ENCODE results near the gene NDFIP2. TPM values are rescaled to one million over a fixed set of nuclear protein-coding genes. Genes with fewer than 3 reads are reported as not detected.

The NDFIP2 gene
- polyA plus RNA-seq, 1 donor (not counting 4 experiments of a cell fraction or from before 2014, with no cell fraction given), result 244 TPM

DNA sequence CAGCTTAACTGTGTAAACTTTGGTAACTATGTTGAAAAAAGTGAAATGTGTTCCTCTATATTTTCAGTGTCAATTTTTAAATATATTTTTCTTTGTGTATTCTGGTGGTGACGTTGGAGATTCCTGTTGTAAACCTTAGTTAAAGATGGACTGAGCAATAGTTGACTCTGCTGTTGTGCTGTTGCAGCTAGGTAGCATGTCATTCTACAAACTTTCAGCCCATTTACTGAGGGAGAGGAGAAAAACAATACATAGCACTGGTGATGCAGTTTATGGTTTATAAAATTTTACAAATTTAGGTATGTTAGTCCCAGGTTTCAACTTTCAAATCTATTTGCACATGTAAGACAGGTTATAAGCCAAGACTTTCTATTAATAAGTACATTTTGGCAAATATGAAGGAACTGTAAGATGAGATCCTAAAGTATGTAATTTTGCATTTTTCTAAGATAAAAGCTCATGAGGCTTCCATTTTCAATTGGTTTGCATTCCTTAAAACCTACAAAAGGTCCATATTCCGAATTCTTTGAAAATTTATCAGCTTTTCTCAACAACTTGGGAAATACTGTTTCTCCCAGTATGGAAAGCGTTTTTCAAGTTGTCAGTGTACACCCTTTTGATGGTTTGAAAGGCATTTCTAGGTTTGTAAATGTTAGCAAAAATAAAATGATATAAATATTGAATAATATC lies 1.5 kb downstream of the NDFIP2 start:
- H3K4me2 ChIP-seq (ENCODE audit: control insufficient read depth, extremely low read depth, insufficient read depth, low read depth, low read length), result peak overlapping the region; percentile 81
- H3K79me2 ChIP-seq (ENCODE audit: control insufficient read depth, insufficient read depth, low read length), result peaks cover 57% of the 10 kb centered on the region
- DNase-seq (ENCODE audit: low read depth, low spot score) (no peak), FAIRE-seq (no peak)
- no peaks in the 10 kb centered on the region for H3K9me1 ChIP-seq (ENCODE audit: control insufficient read depth, extremely low read depth, insufficient read depth, low read length)
- H3K4me3 ChIP-seq (ENCODE audit: control insufficient read depth in 2 of 3, extremely low read depth in 1 of 3, insufficient read depth in 2 of 3, low read depth in 1 of 3, low read length in 3 of 3), result peak overlapping the region; percentile 89 to 95 (median 89)
- peaks cover 0 to 1% of the 10 kb centered on the region in 2 experiments for H3K36me3 ChIP-seq (ENCODE audit: control insufficient read depth in 2 of 2, extremely low read depth in 1 of 2, insufficient read depth in 2 of 2, low read length in 2 of 2)
- peak overlapping the region; percentile 96 for H3K27ac ChIP-seq (ENCODE audit: control insufficient read depth, insufficient read depth, low read length)
- H4K20me1 ChIP-seq (ENCODE audit: control insufficient read depth, extremely low read depth, insufficient read depth, low read length), result no peaks in the 10 kb centered on the region
- H2AFZ ChIP-seq (ENCODE audit: control insufficient read depth, low read length), result no peak overlapping the region
- peak overlapping the region; percentile 98 for H3K9ac ChIP-seq (ENCODE audit: control insufficient read depth, extremely low read depth, insufficient read depth, low read length)
- dilution Hi-C loops (cut with MboI; ENCODE audit: extremely low pct_ligation_motif_present, low sequenced_read_pairs), result no loop called here
- peaks cover 49% of the 10 kb centered on the region for H3K4me1 ChIP-seq (ENCODE audit: control insufficient read depth, extremely low read depth, insufficient read depth, low read length)
- no peaks in the 10 kb centered on the region for H3K9me3 ChIP-seq (ENCODE audit: control insufficient read depth, low read depth, low read length)
- TF ChIP-seq EZH2 (IDR thresholded peaks at IDR 0.05; ENCODE audit: low read length), result no peak
- TF ChIP-seq, protein P1, sequence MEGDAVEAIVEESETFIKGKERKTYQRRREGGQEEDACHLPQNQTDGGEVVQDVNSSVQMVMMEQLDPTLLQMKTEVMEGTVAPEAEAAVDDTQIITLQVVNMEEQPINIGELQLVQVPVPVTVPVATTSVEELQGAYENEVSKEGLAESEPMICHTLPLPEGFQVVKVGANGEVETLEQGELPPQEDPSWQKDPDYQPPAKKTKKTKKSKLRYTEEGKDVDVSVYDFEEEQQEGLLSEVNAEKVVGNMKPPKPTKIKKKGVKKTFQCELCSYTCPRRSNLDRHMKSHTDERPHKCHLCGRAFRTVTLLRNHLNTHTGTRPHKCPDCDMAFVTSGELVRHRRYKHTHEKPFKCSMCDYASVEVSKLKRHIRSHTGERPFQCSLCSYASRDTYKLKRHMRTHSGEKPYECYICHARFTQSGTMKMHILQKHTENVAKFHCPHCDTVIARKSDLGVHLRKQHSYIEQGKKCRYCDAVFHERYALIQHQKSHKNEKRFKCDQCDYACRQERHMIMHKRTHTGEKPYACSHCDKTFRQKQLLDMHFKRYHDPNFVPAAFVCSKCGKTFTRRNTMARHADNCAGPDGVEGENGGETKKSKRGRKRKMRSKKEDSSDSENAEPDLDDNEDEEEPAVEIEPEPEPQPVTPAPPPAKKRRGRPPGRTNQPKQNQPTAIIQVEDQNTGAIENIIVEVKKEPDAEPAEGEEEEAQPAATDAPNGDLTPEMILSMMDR (optimal IDR thresholded peaks at IDR 0.05 in 1 of 3, IDR thresholded peaks at IDR 0.05 in 1 of 3, conservative IDR thresholded peaks at IDR 0.05 in 1 of 3; ENCODE audit: extremely low read depth in 1 of 3, insufficient read depth in 2 of 3, low read length in 3 of 3), result no peak
- H3K27me3 ChIP-seq (ENCODE audit: control insufficient read depth, extremely low read depth, insufficient read depth, low read length), result no peaks in the 10 kb centered on the region

DNA sequence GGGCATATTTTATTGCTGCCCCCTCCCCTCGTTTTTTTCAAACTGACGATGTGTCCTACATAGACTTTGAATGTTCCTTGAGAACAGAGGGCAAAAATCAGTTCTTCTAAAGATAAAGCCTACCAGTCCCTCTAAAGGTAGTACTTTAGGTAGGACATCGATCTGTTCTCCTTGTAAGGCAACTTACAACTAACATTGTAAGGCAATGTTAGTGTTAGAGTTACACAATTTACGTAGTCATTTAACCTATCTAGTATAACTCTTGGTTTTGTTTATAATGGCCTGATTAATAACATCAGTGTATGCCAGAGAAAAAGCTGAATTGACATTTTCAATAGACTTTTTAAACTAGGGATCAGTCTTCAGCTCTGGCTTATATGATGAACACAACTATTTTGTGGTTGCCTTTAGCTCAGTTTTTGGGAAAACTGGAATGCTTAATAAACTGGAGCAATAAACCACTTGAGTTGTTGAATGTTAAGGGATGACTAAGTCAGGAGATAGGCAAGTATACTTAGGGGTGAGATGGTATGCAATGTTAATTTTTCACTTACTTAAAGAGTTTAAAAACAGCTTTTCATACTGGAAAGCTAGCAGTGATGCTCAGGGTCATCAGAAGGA lies 2.2 kb downstream of the NDFIP2 start:
- H3K9me3 ChIP-seq (ENCODE audit: control insufficient read depth, low read depth, low read length), result no peaks in the 10 kb centered on the region
- peak overlapping the region; percentile 96 for H3K27ac ChIP-seq (ENCODE audit: control insufficient read depth, insufficient read depth, low read length)
- H3K9me1 ChIP-seq (ENCODE audit: control insufficient read depth, extremely low read depth, insufficient read depth, low read length), result no peaks in the 10 kb centered on the region
- TF ChIP-seq EZH2 (IDR thresholded peaks at IDR 0.05; ENCODE audit: low read length), result no peak
- TF ChIP-seq, protein P1 (optimal IDR thresholded peaks at IDR 0.05 in 1 of 3, IDR thresholded peaks at IDR 0.05 in 1 of 3, conservative IDR thresholded peaks at IDR 0.05 in 1 of 3; ENCODE audit: extremely low read depth in 1 of 3, insufficient read depth in 2 of 3, low read length in 3 of 3), result no peak
- H3K9ac ChIP-seq (ENCODE audit: control insufficient read depth, extremely low read depth, insufficient read depth, low read length), result peak overlapping the region; percentile 98
- dilution Hi-C loops (cut with MboI; ENCODE audit: extremely low pct_ligation_motif_present, low sequenced_read_pairs), result no loop called here
- H4K20me1 ChIP-seq (ENCODE audit: control insufficient read depth, extremely low read depth, insufficient read depth, low read length), result no peaks in the 10 kb centered on the region
- H3K36me3 ChIP-seq (ENCODE audit: control insufficient read depth in 2 of 2, extremely low read depth in 1 of 2, insufficient read depth in 2 of 2, low read length in 2 of 2), result peaks cover 0 to 1% of the 10 kb centered on the region in 2 experiments
- H3K27me3 ChIP-seq (ENCODE audit: control insufficient read depth, extremely low read depth, insufficient read depth, low read length), result no peaks in the 10 kb centered on the region
- H3K4me2 ChIP-seq (ENCODE audit: control insufficient read depth, extremely low read depth, insufficient read depth, low read depth, low read length), result peak overlapping the region; percentile 81
- H3K4me3 ChIP-seq (ENCODE audit: control insufficient read depth in 2 of 3, extremely low read depth in 1 of 3, insufficient read depth in 2 of 3, low read depth in 1 of 3, low read length in 3 of 3), result peak overlapping the region; percentile 89 to 95 (median 89)
- peaks cover 65% of the 10 kb centered on the region for H3K79me2 ChIP-seq (ENCODE audit: control insufficient read depth, insufficient read depth, low read length)
- DNase-seq (ENCODE audit: low read depth, low spot score), result no peak
- H3K4me1 ChIP-seq (ENCODE audit: control insufficient read depth, extremely low read depth, insufficient read depth, low read length), result peaks cover 49% of the 10 kb centered on the region
- H2AFZ ChIP-seq (ENCODE audit: control insufficient read depth, low read length), result no peak overlapping the region
- peak; percentile 49 for FAIRE-seq
